ELR (cell line): Measurements from ENCODE around the gene S1PR3.

Source experiments
- DNase-seq: peaks from one replicate; pipeline ENCODE4 v3.0.0-alpha.2; 2015; ENCODE audit warnings: low read depth

The S1PR3 gene

DNA sequence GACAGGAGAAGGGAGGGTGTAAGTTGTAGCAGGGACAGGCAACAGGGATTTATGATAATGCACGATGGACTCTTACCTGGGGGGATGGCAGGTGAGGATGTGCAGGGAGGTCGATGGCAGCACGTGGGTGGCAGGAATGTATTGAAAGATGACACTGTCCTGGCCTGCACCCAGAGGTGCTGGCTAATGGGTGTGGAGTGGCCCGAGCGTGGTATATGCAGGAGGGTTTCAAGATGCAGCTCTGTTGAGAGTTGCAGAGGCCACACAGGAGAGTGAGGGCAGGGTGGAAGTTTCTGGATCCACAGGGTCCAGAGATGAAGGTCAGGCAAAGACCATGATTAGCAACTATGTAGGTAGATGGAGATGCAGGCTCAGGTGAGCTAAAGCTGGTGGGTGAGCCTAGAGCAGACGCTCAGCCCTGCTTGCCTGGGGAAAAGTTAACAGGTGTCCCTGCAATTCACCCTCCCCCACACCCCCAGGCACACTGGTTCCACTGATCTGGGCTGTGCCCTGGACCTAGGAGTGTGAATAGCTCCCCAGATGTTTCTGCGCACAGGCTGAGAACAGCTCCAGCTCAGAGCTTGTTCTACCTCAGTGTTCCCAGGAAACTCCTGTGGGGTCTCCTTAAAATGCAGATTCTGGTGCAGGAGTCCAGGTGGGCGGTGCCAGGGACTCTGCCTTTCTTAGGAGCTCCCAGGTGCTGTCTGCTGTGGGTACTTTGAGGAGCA, 21.5 kb upstream of the S1PR3 start:
- DNase-seq: no peak

DNA sequence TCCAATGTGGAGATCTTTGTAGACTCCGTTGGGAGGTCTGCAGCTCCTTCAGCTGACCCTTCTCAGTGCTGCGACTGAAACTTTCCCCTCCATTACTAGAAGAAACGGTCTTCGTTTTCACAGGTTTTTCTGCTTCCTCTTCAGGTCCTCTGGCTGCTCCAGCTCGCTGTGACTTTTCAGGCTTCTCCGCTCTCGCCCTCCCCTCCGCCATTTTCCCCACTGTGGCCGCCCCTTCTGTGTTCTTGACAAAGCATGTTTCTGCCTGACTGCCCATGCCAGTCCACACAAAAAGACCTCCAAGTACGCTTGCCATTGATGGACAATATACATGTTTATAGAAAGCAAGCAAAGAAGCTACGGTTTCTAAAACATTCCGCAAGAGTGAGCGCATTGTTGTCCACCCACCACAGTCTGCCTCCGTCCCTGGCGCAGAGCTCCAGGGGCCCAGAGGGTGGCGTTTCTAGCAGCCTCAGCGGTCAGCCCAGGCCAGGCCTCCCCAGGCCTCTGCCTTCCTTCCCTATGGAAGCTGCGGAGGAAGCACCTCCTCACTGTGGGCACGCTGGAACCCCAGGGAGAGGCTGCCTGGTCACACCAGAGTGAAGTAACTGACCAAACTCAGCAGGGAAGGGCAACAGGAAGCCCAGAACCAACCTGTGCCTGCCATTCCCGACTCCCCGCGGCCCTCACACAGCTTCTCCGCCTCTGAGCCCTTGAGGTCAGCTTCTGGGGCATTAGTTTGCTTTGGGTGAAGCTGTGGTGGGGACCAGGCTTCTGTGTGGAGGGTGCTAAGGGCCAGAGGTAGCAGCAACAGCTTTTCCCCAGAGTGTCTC, 19.9 kb upstream of the S1PR3 start:
- no peak for DNase-seq

DNA sequence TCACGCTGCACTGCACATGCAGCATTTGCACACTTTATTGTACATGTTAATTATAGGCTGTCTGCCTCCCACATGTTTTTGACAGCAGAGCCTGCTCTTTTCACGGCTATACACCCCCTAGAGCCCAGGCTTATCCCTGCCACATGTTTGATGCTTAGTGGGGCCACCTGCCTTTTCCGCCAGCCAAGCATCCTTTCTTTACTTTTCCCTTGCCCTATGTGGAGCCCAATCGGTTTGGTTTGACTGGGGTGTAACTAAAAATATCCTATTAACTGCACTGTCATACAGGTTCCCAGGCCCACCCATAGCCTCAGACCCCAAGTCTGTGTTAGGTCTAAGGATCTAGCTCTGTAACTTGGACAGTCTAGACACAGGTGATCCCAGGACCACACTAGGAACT, 18.9 kb upstream of the S1PR3 start:
- DNase-seq: no peak

DNA sequence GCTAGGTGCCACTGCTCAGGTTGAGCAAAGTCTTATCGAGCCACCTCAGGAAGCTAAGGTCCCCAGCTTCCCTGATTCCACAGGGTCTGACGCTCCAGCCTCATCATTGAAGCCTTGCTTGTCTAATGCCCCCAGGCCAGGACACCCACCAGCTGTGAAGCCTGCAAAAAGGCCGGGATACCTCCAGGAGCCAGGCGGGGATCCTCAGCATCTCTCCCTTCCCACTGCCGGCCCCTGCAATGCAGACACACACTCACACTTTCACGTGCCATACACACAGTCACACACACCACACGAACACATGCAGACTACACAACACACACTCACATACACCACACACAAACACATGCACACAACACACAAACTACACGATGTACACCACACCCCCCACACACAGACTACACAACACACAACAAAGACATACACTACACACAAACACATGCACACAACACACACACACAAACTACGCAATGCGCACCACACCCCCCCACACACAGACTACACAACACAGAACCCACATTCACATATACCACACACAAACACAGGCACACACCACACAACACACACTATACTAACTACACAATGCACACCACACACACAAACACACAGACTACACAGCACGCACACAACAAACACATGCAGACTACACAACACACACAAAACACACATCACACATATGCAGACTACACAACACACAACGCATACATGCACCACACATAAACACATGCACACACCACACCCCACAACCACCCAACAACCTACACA, 17.8 kb upstream of the S1PR3 start:
- DNase-seq: peak; percentile 32

DNA sequence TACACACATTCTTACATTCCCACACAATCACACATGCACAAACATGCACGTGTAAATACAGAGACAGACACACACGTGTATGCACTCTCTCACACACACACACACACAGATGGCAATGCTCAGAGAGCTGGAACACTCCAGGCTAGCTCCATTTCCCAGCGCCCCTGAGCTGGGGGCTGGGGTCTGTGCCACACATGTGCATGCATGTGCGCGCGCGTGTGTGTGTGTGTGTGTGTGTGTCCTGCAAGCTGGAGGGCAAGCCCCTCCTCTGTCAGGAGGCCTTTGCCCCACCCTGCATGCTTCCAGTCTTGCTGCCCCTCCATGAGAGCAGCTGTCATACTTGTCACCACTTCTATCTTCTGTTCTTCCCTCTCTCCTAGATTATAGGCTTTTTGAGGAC, 16.6 kb upstream of the S1PR3 start:
- DNase-seq: no peak

- DNase-seq: no peak
Observed at GRCh38 chr9:88975966-88976889, 15.0 kb upstream of the S1PR3 start.

DNA sequence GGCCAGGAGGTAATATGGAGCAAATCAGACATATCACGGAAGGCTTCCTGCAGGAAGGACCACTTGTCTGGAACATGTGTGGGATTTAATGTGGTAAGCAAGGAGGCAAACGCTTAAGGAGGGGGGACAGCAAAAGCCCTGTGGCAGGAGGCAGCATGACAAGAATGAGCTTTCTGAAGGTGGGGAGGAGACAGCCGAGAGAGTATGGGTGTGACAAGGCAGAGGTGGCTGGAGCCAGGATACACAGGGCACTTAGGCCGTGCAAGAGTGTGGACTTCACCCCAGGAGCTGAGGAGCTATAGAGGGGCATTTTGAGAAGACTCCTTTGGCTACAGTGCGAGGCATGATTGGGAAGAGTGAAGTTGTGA, 14.4 kb upstream of the S1PR3 start:
- no peak for DNase-seq

GRCh38 chr9:88978034-88978433, 13.2 kb upstream of the S1PR3 start:
- no peak for DNase-seq

DNA sequence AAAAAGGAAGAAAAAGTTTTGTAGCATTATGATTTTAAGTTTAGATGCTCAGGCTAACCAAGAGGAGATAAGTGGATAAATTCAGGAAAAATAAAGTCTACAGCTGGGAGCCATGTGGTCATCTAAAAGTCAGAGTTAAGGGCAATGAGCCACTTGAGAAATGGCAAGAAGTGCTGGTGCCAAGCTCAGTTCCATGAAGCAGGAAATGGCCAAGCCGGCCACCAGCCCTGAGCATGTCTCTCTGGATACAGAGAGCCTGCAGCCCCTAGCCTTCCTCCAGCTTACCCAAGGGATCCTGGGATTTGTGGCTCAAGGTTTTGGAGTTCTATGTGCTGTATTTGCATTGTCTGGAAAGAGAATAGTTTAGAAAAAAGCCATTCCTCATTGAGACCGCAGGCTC, 12.2 kb upstream of the S1PR3 start:
- no peak for DNase-seq

DNA sequence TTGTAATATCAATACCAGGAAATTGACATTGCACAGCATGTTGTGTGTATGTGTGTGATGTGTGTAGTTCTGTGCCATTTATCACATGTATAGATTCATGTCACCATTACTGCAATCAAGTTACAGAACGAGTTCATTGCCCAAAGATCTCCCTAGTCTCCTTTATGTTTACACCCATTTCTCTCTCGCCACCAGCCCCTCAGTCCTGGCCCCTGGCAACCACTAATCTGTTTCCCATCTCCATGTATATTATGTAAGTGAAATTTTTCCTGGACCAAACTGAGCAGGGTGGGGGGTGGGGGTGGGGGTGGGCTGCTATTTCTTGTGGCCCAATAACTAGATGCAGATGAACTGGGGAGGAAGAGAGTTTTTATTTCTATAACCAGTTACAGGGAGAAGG, 11.5 kb upstream of the S1PR3 start:
- no peak for DNase-seq

GRCh38 chr9:88980740-88981203, 10.5 kb upstream of the S1PR3 start:
- no peak for DNase-seq

DNA sequence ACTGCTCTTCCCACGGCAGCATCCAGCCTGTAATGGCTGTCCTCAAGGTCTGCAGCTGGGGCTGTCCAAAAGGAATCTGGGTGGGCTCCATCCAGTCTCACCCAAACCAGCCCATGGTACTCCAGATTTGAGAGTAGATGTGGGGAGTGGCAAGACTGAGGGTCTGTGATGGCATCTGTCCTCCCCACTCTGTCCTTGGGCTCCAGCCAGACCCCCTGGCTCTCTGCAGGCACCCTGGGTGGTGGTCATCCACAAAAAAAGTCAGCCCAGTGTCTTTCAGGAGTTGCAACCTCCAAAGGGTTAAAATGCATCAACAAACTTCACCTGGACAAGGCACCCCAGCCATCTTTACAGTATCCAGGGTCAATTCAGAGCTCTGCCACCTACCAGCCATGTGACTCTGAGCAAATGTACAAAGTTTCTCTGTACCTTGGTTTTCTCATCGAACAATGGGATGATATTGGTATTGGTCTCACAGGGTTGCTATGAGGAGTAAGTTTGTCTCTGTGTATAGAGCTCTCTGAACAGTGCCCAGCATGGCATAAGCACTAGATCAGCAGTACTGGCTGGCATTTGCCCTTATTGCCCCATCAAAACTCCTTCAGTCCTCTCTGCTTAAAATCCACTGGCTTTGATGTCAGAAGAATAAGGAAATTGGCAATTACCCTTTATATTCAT, 7.3 kb upstream of the S1PR3 start:
- DNase-seq: no peak

- no peak for DNase-seq
Observed at GRCh38 chr9:88984543-88984883, 6.8 kb upstream of the S1PR3 start.

DNA sequence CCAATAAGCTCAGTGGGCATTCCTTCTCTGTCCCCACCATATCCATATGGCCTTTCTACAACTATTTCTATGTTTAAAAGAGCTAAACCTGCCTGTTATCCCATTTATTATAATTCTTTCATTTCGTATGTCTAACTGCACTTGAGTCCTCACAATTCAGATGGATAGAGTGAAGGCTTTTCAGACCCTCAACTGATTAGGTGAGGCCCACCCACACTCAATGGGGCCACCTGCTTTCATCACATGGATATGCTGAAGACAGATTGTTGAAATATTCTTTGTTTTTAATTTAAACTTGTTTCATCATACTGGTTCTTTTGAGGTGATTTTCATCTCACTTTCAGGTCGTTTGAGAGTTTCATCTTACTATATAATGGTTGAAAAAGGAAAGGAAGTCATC, 5.7 kb upstream of the S1PR3 start:
- DNase-seq: no peak

DNA sequence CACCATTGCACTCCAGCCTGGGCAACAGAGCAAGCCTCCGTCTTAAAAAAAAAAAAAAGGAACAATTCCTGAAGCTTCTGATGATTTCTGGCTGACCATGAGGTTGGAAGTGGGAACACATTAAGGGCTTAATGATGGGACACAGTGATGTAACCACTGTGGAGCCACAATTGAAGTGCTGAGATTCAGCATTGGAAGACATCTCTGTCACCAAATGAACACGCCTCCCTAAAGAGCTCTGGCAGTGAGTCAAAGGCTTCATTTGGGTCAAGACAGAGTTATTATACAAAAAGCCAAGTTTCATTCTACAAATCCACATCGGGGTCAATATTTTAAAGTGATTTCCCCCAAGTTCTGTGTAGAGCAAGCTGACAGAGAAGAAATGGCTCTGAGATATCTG, 4.5 kb upstream of the S1PR3 start:
- no peak for DNase-seq

DNA sequence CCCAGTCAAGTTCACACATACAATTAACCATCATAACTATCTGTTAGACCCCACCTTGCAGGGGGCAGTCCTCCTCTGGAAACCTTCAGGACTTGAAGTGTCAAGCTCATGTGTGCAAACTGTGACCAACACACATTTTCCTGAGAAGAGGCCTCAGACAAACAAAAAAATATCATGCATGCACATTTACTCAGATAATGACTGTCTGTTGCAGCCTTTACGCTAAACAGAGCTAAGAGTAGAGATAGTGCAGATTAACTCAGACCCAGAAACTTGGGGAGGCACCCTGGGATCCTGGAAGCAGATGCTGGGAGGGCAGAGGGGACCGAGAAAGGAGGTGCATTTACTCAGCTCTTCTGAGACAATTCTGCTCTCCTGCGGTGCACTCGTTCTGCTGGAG, 3.6 kb upstream of the S1PR3 start:
- DNase-seq: no peak

GRCh38 chr9:88988796-88989641, 2.2 kb upstream of the S1PR3 start:
- peak; percentile 65 for DNase-seq

- no peak for DNase-seq
Observed at GRCh38 chr9:88990041-88990728, 1.1 kb upstream of the S1PR3 start.

DNA sequence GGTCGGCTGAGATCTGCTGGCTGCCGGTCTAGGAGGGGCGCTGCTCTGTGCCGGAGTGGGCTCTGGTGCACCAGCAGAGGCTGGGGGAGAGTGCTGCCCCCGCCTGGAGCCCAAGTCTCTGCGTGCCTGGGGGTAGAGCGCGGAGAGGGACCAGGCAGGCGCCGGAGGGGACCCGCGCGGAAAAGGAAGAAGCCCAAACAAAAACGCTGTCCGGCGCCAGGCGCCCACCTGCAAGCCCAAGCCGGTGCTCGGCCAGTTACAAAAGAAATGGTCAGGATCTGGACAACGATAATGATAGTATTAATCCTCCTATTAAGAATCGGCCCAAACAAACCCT, 571 bp upstream of the S1PR3 start:
- DNase-seq: no peak

GRCh38 chr9:88992556-88992955, 1.3 kb downstream of the S1PR3 start:
- peak; percentile 30 for DNase-seq
